HG03432 (cell line): ENCODE measurements around the gene SKAP1.

Experiments used
- ATAC-seq: cut with Tn5 transposase; IDR thresholded peaks from one replicate; pipeline ENCODE4 v1.9.1; 2021; ENCODE audit warnings: mild to moderate bottlenecking, moderate library complexity; ENCODE audit not compliant: unreplicated experiment

Gene SKAP1

DNA sequence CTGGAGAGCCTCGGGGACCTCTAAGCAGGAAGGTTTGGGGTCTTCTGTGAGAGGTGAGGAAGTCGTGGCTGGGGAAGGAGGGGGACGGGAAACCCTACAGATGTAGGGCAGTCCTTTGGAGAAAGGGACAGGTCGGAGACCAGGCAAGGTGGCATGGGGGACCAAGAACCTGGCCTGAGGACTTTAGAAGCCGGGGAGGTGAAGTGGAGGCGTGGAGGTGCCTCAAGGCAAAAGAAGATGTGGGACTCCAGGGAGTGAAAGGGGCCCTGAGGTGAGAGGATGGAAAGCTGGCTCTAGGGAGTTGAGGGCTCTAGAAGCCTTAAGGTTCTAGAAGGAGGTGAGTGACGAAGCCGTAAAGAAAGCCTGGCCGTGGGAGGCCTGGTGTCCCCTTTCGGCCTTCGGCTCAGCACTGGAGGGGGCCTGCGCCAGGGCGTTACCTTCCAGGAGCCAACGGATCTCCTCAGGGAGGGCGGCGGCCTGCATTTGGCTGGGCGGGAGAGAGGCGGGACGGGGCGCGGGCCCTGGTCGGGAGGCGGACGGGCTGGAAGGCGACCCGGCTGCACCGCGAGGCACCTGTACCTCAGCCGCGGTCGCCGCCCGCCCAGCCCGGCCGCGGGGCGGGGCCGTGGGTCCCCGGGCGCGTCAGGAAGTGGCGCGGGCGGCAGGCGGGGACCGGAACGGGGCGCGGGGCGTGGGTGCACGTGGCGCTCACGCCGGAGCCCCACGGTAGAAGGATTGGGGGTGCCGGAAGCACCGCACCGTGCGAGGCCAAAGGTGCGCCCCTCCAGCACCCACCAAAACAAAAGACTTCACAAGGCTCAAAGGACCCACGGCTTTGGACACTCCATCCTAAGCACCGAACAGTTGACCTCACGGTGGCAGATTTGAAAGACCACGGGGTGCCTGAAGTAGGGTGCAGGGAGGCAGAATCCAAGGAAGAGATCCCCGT lies at the start of gene SKAP1:
Gene SKAP1, minus strand, starts transcription at position 577 of the 949 bp plus-strand sequence.
- peak; percentile 70 for ATAC-seq

DNA sequence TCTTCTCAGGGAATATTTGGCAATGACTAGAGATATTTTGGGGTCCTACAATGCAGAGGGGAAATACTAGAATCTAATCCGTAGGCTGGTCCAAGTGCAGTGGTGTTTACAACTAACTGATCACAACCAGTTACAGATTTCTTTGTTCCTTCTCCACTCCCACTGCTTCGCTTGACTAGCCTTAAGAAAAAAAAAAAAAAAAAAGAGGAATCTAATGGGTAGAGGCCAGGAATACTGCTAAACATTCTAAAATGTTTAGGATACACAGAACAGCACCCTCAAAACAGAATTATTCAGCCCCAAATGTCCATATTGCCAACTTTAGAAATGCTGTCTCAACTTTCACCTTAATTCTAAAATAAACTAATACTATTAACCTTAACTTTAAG lies 49.0 kb upstream of the SKAP1 start:
- no peak for ATAC-seq

DNA sequence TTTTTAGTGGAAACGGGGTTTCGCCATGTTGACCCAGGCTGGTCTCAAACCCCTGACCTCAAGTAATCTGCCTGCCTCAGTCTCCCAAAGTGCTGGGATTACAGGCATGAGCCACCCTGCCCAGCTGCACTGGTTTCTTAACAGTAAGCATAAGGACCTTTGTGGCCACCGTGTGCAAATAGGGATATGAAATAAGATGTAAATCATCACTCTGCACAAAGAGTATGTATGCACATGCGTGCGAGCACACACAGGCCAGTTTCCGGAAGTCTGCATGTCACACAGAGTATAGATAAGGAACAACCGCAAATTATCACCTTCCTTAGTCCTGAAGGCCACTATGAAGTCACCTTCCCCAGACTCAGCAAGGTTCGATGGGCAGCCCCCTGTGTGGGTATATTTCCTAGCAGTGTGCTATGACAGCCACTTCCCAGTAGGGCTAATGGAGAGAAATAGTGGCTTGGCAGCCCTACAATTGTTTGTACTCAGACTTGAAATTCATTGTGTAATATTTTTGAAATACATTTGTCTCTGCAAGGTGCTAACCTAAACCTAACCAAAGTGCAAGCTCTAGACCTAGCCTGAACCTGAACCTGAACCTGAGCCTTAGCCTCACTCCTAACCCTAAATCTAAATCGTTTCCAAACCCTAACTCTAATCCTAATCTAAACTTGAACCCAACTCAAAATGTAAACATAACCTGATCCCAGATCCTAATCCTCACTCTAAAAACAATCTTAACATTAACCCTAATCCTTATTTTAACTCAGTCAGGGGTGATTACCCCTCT lies 48.4 kb upstream of the SKAP1 start:
- ATAC-seq: peak; percentile 90

DNA sequence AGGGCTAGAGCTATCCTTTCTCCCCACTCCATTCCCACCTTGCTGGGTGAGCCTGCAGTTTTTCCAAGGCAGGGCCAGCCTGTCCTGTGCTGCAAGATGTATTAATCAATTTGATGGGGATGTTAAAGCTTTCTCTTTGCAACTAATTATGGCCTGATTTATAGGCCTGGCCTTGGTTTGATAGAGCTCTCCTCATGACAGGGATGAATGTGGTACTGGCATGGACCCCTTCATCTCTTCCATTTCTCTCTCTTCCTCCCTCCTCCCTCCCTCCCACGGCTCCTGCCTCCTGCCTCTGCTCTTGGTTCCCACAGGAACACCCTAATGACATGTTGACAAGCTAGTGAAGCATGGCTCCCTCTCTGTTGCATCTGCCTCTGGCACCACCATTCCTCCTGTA lies 47.2 kb upstream of the SKAP1 start:
- ATAC-seq: no peak

DNA sequence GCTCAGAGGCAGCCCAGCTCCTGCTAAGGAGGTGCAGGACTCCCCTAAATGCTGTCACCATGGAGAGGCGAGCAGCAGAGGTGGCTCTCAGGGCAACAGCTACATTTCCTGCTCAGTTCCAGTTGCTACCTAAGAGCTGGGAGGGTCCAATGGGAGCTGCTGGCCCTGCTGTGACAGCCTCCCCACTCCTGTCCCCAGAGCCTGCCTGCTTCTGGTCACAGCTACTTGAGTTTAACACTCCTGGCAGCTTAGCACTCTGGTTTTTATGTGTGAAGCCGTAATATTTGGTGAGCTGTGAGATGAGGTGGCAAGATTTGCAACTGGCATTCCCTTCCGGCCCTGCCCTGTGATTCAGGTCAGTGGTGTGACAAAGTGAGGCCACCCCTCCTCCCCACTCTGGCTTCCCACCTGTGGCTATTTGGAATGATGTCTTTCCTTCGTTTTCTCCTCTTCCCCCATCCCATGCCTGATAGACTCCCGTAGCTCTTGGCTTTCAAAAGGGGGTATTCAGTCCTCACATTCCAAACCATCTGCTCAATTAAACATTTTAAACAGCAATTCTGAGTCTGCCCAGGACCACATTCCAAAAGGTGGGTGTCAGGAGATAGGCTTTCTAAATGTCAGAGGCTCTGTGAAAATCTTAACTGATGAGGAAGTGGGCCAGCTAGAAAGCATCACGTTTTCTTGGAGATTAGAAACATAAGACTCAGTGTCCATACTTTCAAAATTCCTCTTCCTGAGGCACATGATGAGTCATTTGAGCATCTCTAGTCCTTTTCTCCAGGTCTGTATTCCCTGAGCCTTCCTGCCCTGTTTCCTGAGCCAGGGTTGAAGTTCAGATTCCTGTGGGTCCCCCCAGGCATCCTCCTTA lies 42.6 kb upstream of the SKAP1 start:
- ATAC-seq: no peak

DNA sequence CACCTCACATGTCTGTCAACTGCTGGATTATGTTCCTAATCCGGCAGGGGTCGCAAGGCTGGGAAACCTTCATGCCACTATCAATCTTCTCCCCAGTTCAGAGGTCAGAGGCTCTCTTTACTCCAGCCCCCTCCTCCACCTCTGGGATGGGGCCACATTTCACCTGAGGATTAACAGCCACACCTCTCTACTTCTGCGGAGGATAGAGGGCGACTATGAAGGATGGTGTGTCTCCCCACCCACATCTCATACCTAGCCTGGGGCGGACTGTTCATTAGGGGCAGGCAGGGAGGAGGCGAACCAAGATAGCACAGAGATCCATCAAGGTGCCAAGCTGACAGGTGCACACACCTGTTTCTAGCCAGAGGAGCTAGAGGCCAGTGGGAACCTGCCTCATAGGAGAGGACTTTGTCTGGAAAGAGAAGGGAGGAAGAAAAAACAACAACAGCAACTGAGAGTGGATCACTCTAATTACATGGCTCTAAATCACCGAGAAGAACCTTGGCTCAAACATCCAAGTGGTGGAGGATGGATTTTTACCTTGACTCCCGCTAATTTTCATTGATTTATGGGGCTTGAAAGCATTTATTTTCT lies 41.9 kb upstream of the SKAP1 start:
- ATAC-seq: no peak

DNA sequence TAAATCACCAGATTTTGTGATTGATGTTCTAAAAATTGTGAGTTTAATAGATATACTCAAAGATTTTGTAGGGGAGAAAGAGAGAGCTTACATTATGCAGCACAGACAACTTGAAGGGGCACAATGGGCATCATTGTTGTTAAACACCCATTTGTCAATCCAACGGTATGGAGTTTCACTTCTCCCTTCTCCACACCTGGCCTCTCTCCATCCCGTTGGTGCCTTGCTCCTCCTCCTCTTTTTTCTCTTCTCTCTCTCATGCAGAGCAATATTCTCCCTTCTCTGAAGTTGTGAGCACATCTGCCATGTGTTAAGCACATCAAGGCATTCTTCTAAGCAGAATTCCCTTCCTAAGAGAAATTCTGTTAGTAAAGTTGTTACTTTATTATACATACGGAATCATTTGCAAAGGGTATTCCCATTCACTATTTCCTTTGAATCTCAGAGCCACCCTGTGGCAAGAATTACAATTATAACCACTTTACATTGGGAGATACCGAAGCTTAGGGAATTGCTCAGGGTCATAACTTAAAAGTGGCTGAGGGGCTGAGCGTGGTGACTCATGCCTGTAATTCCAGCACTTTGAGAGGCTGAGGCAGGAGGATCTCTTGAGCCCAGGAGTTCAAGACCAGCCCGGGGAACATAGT lies 40.5 kb upstream of the SKAP1 start:
- no peak for ATAC-seq

DNA sequence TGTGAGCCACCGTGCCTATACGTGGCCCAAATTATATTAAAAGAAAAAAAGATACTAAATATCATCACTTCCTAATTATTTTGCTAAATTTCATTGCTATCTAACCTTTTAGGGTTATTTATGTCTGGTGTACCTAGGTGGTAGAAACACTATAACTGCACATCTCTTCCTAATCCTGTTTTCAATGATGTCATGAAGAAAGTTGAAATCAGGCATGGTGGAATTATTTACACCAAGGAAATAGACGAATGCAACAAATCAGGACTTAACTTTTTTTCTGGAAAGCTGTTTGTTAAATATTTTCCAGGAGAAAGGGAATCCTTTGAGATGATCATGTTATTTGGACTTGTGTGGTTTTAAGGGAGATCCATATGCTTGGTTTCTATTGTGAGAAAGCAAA lies 39.2 kb upstream of the SKAP1 start:
- no peak for ATAC-seq

DNA sequence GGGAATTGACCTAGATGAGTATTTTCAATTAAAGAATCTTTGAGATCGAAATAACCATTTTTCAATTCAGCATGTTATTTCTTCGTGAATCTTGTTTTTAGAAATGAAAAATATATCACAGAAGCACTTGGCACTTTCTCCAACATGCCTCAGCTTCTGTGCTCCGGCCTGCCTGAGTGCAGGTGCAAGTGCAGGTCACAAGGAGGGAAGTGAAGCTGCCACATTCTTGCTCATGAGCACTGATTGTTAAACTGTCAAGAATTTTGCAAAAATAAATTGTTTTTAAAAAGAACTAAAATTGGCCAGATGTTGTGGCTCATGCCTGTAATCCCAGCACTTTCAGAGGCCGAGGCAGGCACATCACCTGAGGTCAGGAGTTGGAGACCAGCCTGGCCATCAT lies 38.3 kb upstream of the SKAP1 start:
- no peak for ATAC-seq

DNA sequence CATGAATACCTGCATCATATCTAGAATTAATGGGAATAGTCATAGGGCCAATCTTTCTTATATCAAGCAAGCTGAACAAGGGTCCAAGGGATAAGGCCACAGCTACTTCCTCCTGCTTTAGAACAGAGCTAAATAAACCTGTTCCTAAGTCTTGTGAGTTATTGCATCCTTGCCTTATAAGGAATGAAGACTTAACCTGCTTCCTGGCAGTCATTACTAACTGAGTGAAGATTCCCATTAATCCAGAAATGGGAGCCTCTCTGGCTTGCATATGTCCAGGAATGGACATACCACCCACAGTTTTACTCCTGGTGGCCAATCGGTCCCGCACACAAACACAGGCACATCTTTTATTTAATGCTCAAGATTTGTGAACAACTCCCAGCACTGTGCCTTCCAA lies 35.9 kb upstream of the SKAP1 start:
- ATAC-seq: no peak

DNA sequence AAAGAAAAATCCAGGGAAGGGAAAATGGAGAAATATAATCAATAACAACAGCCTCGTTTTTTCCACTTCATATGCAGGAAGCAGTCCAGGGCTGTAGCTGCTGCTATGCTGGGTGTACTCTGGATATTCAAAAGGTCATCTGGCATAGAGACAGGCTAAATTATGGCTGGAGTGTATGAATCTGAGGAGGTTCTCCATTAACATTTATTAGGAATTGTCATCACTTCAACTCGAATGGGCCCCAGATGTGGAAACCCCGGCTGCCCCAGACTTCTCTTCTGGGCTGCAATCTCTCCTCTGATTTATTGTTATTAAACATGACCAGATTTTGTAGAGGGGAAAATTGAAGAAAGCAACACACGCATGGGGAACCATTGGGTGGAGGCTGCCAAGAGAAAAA lies 33.5 kb upstream of the SKAP1 start:
- no peak for ATAC-seq

DNA sequence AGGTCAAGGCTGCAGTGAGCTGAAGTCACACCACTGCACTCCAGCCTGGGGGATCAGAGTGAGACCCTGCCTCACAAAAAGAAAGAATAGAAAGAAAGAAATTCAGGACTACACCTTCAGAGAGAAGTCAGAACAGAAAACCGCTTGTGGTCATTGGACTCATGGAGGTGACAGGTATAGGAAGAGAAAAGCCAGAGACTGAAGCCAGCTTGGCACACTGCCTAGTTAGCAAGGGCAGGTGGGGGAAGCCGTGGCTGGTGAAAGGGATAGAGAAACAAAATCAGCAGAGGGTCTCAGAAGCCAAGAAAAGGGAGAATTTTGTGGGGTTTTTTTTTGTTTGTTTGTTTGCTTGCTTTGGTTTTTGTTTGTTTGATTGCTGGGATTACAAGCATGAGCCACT lies 32.9 kb upstream of the SKAP1 start:
- no peak for ATAC-seq

DNA sequence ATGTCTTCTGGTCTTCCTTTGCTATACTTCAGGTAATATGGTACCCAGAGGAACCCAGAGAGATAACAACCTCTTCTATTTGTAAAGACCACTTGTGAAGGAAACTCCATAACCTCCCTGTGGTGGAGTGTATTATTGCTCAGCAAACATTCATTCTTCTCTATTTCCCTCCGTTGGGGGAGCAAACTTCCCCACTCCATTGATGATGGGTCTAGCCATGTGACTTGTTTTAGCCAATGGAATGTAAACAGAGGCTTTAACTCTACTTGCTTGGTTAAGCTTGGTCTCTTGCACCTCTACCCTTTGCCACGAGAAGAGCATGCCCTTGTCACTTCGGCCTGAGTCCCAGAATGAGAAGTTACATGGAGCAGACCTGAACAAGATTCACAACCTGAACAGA lies 30.0 kb upstream of the SKAP1 start:
- ATAC-seq: no peak

DNA sequence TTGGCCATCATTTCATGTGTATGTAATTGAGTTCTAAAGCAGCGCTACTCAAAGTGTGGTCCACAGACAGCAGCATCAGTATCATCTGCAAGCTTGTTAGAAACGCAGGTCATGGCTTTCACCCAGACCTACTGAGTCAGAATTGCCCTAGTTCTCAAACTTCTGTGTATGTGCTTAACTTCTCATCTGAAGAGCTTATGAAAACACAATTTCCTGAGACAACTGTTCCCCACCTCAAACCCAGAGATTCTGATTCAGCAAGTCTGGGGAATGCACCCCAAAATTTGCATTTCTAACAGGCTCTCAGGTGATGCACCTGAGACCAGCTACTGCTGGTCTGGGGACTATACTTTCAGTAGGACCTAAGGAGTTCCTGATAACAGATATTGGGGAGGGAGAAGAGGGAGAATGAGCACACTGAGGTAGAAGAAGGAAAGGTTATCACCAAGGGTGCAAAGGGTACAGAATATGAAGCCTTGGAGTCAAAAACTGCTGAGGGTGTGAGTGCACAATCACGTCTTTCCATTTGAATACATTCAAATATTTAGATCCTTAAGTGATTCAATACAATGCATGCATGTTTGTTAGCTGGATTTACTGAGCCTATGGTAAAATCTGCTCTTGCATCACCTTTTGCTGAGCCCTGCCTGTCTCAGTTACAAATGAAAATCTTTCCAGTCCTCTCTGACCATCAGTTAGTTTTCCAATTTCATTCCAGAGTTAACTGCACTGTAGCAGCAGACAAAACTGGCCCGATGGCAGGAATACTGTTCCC lies 29.2 kb upstream of the SKAP1 start:
- no peak for ATAC-seq

DNA sequence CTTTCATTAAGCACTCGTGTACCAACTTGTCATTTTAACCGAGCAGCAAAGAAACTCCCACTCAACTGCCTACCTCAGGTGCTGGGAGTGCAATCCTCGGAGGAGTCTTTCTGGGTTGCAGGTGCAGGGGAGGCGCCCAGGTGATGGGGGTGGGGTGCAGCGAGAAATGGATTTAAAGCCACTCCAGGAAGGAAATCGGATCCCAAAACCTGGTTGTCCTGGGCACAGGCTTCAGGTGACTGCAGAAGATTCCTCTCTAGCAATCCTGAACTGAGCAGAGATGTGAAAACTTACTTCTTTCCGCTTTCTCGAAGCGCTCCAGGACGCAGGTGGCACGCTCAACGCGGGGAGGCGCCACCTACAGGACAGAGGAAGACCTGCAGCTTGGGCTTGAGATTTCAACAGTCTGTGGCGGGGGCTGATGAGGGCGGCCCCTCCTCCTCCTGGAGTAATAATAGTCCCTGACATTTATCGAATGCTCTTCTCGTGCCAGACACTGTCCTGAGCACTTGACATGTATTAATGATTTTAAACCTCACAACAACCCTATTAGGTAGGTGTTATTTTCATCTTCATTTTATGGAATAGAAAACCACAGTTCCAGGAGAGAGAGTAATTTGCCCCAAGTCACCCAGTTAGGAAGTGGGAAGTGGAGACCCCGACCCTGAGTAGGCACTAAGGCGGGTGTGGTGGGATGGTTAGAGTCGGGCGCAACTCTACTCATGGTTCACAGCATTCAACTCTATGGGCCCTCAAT lies 27.2 kb upstream of the SKAP1 start:
- no peak for ATAC-seq

DNA sequence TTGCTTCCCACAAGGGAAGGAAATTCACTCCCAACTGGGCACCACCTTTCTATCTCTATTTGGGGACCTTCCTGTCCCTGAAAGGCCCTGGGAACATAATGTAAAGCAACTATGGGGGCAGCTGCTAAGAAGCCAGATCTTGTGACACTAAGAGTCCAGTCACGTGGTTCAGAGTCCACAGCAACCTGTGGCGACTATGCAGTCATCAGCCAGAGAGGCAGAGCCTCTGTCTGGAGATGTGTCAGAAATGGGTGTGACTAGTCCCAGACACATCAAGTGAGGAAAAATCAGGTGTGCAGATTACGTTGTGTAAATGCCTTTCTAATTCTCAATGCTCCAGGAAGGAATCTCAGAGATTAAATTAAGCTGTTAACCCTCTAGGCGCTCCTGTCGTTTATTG lies 26.6 kb upstream of the SKAP1 start:
- ATAC-seq: no peak

DNA sequence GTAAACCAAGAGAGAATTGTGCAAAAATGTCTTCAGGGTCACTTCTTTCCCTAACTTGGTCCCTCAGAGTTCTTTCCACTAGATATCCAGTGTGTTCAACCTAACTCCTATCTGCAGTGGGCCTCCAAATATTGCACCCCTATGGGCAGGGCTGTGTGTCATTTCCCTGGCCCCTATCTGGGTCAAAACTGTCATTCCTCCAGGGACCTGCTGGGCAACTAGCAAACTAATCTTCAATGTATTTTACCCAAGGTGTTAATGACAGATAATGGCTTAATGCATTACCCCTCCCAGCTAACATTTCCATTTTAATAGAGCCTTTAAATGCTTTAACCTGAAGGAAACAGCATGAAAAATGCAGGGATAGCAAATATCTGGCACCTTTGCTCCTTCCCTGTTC lies 25.8 kb upstream of the SKAP1 start:
- ATAC-seq: no peak

DNA sequence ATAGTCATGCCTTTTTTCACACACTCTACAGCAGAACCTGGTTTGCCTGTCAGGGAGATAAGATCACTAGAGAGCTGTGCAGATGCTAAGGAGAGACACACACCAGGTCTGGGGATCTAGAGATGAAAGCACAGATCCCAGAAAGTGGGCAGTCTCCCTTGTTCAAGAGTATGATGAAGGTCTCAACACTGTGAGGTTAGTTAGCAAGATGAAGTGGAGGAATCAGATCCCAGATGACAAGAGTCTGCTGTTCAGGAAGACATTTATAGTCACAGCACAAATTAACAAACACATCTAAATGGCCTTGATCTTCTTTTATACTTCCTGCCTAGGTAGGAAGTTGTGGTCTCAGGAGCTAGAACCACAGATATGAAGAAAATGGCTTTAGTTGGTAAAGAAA lies 23.4 kb upstream of the SKAP1 start:
- ATAC-seq: no peak

DNA sequence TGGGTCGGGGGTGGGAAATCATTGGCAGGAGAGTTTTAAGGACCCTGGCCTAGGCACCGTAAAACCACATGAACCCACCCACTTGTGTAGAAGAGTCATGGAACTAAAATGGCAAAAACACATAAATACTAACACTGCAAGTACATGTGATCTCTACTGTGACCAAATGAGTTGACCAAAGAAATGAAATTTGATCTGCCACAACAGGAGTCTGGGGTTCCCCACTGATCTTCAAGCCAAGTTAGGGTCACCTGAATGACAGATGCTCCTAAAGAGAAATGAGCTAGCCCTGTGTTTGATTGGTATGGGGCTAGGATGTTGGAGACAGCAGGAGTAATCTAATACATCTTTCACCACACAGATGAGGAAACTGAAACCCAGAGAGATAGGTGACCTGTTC lies 21.5 kb upstream of the SKAP1 start:
- ATAC-seq: no peak
